MM.1S (cell line): Measurements from ENCODE around the gene ZNF292.

Experiments used
- DNase-seq: peaks from one replicate; pipeline ENCODE4 v3.0.0-alpha.2; 2015
- H2AFZ ChIP-seq: fragments of 300-600 bp; sonication (generic); 2 replicates; pipeline ENCODE4 v1.6.0; 2016; ENCODE audit warnings: antibody characterized with exemption, low read length
- H3F3A ChIP-seq: fragments of 300-600 bp; sonication (generic); 2 replicates; pipeline ENCODE4 v1.6.1; 2016; ENCODE audit warnings: mild to moderate bottlenecking, antibody characterized with exemption, low read length, moderate library complexity, mixed read lengths; ENCODE audit not compliant: insufficient read depth
- H3K27ac ChIP-seq: fragments of 300-600 bp; sonication (generic); 2 replicates; pipeline ENCODE4 v1.5.1; 2016; ENCODE audit warnings: mild to moderate bottlenecking, low read length
- H3K27me3 ChIP-seq: fragments of 300-600 bp; sonication (generic); replicated peaks from 2 replicates; pipeline ENCODE4 v1.6.0; 2016; ENCODE audit warnings: low read length; ENCODE audit not compliant: insufficient read depth
- H3K36me3 ChIP-seq: fragments of 300-600 bp; sonication (generic); replicated peaks from 2 replicates; pipeline ENCODE4 v1.6.1; 2016; ENCODE audit warnings: mild to moderate bottlenecking, low read length, mixed read lengths; ENCODE audit not compliant: insufficient read depth
- H3K4me1 ChIP-seq: fragments of 300-600 bp; sonication (generic); 2 replicates; pipeline ENCODE4 v1.6.1; 2016; ENCODE audit warnings: low read length, mixed read lengths
- H3K4me2 ChIP-seq: fragments of 300-600 bp; sonication (generic); 2 replicates; pipeline ENCODE4 v1.6.0; 2016; ENCODE audit warnings: low read depth, low read length
- H3K4me3 ChIP-seq: fragments of 300-600 bp; sonication (generic); 2 replicates; pipeline ENCODE4 v1.5.1; 2016; ENCODE audit warnings: low read length, mixed read lengths
- H3K79me2 ChIP-seq: fragments of 300-600 bp; sonication (generic); 2 replicates; pipeline ENCODE4 v1.6.1; 2016; ENCODE audit warnings: mixed run types, low read length, mixed read lengths
- H3K9ac ChIP-seq: fragments of 300-600 bp; sonication (generic); 2 replicates; pipeline ENCODE4 v1.6.1; 2016; ENCODE audit warnings: low read length, mixed read lengths
- H3K9me2 ChIP-seq: fragments of 300-600 bp; sonication (generic); replicated peaks from 2 replicates; pipeline ENCODE4 v1.6.1; 2016; ENCODE audit warnings: mild to moderate bottlenecking, low read length, mixed read lengths; ENCODE audit not compliant: insufficient read depth
- H3K9me3 ChIP-seq: fragments of 300-600 bp; sonication (generic); replicated peaks from 2 replicates; pipeline ENCODE4 v1.6.1; 2016; ENCODE audit warnings: mild to moderate bottlenecking, low read length, mixed read lengths; ENCODE audit not compliant: insufficient read depth
- H4K20me1 ChIP-seq: fragments of 300-600 bp; sonication (generic); 2 replicates; pipeline ENCODE4 v1.6.1; 2016; ENCODE audit warnings: mild to moderate bottlenecking, low read length, moderate library complexity, mixed read lengths; ENCODE audit not compliant: insufficient read depth
- EZH2 ChIP-seq: fragments of 300-600 bp; sonication (generic); optimal IDR thresholded peaks from 2 replicates; pipeline ENCODE3; 2017; ENCODE audit warnings: low read depth, mild to moderate bottlenecking, antibody characterized with exemption, low read length, mixed read lengths
- EZH2phosphoT487 ChIP-seq: fragments of 300-600 bp; sonication (generic); IDR thresholded peaks from 2 replicates; pipeline ENCODE4 v1.6.1; 2018; ENCODE audit warnings: antibody characterized with exemption, low read length
- TF ChIP-seq, protein P1 (sequence below): fragments of 300-600 bp; sonication (generic); IDR thresholded peaks from 2 replicates; pipeline ENCODE4 v1.5.1; 2016; ENCODE audit warnings: antibody characterized with exemption, low read length, mixed read lengths

The ZNF292 gene

DNA sequence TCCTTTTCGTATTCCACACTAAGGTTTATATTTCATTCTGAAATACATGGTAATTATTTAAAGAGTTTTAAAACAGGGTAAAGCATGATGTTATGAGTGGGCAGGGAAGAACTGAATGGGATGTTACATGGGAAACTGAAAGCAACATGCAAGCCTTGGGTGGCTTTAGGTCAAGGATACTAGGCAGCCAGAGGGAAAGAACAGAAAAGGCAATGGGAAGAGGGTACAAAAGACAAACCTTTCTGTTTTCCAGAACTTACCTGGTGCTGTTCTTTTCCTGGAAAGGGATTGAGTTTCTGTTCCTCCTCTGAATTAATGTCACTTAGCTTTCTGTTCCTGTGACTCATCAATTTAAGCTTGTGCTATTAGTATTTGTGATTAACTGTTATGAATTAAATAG, 95.9 kb downstream of the ZNF292 start:
- H3K4me2 ChIP-seq, result no peak overlapping the region
- H3F3A ChIP-seq, result no peaks in the 10 kb centered on the region
- no peaks in the 10 kb centered on the region for H3K79me2 ChIP-seq
- TF ChIP-seq, protein P1, sequence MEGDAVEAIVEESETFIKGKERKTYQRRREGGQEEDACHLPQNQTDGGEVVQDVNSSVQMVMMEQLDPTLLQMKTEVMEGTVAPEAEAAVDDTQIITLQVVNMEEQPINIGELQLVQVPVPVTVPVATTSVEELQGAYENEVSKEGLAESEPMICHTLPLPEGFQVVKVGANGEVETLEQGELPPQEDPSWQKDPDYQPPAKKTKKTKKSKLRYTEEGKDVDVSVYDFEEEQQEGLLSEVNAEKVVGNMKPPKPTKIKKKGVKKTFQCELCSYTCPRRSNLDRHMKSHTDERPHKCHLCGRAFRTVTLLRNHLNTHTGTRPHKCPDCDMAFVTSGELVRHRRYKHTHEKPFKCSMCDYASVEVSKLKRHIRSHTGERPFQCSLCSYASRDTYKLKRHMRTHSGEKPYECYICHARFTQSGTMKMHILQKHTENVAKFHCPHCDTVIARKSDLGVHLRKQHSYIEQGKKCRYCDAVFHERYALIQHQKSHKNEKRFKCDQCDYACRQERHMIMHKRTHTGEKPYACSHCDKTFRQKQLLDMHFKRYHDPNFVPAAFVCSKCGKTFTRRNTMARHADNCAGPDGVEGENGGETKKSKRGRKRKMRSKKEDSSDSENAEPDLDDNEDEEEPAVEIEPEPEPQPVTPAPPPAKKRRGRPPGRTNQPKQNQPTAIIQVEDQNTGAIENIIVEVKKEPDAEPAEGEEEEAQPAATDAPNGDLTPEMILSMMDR, result no peak
- TF ChIP-seq EZH2, result no peak
- DNase-seq, result no peak
- no peaks in the 10 kb centered on the region for H3K9me3 ChIP-seq
- no peaks in the 10 kb centered on the region for H4K20me1 ChIP-seq
- no peak overlapping the region for H3K9ac ChIP-seq
- H3K27me3 ChIP-seq, result no peaks in the 10 kb centered on the region
- peaks cover 10% of the 10 kb centered on the region for H3K4me1 ChIP-seq
- no peaks in the 10 kb centered on the region for H3K9me2 ChIP-seq
- no peak overlapping the region for H3K4me3 ChIP-seq
- H3K36me3 ChIP-seq, result 0 out of 2 replicates have a peak, but pooled peaks cover 13% of the 10 kb centered on the region
- peak overlapping the region; percentile 10; the same call in 1 of the 2 replicates for H3K27ac ChIP-seq
- H2AFZ ChIP-seq, result no peak overlapping the region

DNA sequence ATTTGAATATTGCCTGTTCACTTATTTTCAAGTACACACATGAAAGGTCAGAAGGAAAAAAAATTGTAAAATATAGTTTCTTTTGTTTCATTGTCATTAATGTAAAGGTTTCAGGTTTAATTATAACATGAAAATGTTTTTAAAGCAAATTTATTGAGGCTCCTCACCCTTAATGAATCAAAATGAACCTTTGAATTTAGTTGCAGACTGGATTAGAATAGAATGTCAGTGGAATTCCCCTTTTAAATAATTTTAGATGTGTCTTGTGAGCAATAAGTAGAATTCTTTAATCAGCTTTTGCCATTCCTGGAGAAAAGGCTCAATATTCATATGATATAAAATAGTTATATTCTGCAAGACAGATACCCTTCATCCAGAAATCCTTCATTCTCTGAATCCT, 96.4 kb downstream of the ZNF292 start:
- TF ChIP-seq, protein P1, result no peak
- TF ChIP-seq EZH2phosphoT487 (no peak), EZH2 (no peak)
- Histone ChIP-seq H3K36me3 (0 out of 2 replicates have a peak, but pooled peaks cover 15% of the 10 kb centered on the region), H3K4me1 (peaks cover 10% of the 10 kb centered on the region), H2AFZ (no peak overlapping the region), H3K9me2 (no peaks in the 10 kb centered on the region), H3K79me2 (no peaks in the 10 kb centered on the region), H3K4me2 (no peak overlapping the region), H3K9ac (no peak overlapping the region), H3K27me3 (no peaks in the 10 kb centered on the region), H3K9me3 (no peaks in the 10 kb centered on the region), H3F3A (no peaks in the 10 kb centered on the region), H4K20me1 (no peaks in the 10 kb centered on the region), H3K4me3 (no peak overlapping the region), H3K27ac (no peak overlapping the region)
- DNase-seq, result no peak

DNA sequence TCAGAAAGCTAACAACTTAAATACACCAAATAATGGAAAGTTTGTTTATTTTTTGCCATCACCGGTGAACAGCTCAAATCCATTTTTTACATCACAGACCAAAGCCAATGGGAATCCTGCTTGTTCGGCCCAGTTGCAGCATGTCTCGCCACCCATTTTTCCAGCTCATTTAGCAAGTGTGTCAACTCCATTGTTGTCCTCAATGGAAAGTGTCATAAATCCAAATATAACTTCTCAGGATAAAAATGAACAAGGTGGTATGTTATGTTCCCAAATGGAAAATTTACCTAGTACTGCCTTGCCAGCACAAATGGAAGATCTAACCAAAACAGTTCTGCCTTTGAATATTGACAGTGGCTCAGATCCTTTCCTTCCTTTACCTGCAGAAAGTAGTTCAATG, 101.7 kb downstream of the ZNF292 start:
- Histone ChIP-seq H3K27me3 (no peaks in the 10 kb centered on the region), H3F3A (no peaks in the 10 kb centered on the region), H3K9ac (no peak overlapping the region), H3K4me2 (no peak overlapping the region), H3K79me2 (no peaks in the 10 kb centered on the region), H3K27ac (no peak overlapping the region), H3K36me3 (0 out of 2 replicates have a peak, but pooled peaks cover 18% of the 10 kb centered on the region), H3K4me1 (no peaks in the 10 kb centered on the region), H4K20me1 (no peaks in the 10 kb centered on the region), H3K9me3 (no peaks in the 10 kb centered on the region), H3K4me3 (no peak overlapping the region), H3K9me2 (no peaks in the 10 kb centered on the region), H2AFZ (no peak overlapping the region)
- TF ChIP-seq EZH2phosphoT487, result no peak
- TF ChIP-seq, protein P1, result no peak
- no peak for TF ChIP-seq EZH2
- DNase-seq, result no peak
